ENCODE data around the gene INPP5B.

DNA sequence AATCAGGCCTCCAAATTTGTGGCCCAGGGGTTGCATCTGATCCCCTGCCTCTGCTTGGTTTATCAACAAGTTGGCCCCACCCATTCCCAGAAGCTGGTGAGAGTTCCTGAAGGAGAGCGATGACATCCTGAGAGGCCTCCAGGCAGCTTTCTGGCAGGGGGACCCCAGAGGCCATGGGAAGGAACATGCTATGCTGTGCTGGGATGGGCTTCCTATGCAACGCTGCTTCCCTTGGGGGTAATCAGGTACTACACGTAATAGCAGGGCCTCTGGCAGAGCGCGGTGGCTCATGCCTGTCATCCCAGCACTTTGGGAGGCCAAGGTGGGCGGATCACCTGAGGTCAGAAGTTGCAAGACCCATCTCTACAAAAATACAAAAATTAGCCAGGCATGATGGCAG lies 79.1 kb downstream of the INPP5B start:
- TF ChIP-seq, protein P1, sequence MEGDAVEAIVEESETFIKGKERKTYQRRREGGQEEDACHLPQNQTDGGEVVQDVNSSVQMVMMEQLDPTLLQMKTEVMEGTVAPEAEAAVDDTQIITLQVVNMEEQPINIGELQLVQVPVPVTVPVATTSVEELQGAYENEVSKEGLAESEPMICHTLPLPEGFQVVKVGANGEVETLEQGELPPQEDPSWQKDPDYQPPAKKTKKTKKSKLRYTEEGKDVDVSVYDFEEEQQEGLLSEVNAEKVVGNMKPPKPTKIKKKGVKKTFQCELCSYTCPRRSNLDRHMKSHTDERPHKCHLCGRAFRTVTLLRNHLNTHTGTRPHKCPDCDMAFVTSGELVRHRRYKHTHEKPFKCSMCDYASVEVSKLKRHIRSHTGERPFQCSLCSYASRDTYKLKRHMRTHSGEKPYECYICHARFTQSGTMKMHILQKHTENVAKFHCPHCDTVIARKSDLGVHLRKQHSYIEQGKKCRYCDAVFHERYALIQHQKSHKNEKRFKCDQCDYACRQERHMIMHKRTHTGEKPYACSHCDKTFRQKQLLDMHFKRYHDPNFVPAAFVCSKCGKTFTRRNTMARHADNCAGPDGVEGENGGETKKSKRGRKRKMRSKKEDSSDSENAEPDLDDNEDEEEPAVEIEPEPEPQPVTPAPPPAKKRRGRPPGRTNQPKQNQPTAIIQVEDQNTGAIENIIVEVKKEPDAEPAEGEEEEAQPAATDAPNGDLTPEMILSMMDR (IDR thresholded peaks at IDR 0.05), result no peak
- TF ChIP-seq POLR2A (IDR thresholded peaks at IDR 0.05) (no peak), POLR2AphosphoS5 (IDR thresholded peaks at IDR 0.05) (no peak), EP300 (IDR thresholded peaks at IDR 0.05) (no peak)

Measured in gastroesophageal sphincter (tissue), 3 donors.